OCI-LY7 (cell line): ENCODE data around the gene CD44.

Experiments used
- EZH2phosphoT487 ChIP-seq: fragments of 200-600 bp; sonication (generic); IDR thresholded peaks from 2 replicates; pipeline ENCODE4 v1.6.1; 2018; ENCODE audit warnings: low read depth, borderline replicate concordance, mild to moderate bottlenecking, mixed run types, antibody characterized with exemption, low read length, moderate library complexity, mixed read lengths
- TF ChIP-seq, protein P1 (sequence below): fragments of 200-600 bp; sonication (generic); conservative IDR thresholded peaks from 2 replicates; pipeline ENCODE4 v1.5.1; 2014; ENCODE audit warnings: mild to moderate bottlenecking, antibody characterized with exemption, low read length, moderate library complexity, mixed read lengths

DNA sequence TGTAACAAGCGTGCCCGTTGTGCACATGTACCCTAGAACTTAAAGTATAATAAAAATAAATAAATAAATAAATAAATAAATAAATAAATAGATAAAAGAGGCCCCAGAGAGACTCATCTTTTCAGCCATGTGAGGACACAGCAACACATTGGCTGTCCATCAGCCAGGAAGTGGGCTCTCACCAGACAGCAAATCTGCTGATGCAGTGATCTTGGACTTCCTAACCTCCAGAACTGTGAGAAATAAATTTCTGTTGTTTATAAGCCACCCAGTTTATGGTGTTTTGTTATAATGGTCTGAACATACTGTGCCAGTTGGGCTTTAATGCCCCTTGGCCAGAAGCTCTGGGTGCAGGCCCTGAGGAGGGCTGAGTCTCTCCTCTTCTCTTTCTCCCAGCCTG lies 42.2 kb upstream of the CD44 start:
- TF ChIP-seq, protein P1, sequence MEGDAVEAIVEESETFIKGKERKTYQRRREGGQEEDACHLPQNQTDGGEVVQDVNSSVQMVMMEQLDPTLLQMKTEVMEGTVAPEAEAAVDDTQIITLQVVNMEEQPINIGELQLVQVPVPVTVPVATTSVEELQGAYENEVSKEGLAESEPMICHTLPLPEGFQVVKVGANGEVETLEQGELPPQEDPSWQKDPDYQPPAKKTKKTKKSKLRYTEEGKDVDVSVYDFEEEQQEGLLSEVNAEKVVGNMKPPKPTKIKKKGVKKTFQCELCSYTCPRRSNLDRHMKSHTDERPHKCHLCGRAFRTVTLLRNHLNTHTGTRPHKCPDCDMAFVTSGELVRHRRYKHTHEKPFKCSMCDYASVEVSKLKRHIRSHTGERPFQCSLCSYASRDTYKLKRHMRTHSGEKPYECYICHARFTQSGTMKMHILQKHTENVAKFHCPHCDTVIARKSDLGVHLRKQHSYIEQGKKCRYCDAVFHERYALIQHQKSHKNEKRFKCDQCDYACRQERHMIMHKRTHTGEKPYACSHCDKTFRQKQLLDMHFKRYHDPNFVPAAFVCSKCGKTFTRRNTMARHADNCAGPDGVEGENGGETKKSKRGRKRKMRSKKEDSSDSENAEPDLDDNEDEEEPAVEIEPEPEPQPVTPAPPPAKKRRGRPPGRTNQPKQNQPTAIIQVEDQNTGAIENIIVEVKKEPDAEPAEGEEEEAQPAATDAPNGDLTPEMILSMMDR: no peak
- no peak for TF ChIP-seq EZH2phosphoT487
